Endothelial cell of umbilical vein (primary cell): Measurements from ENCODE around the gene RTP3. TPM values are rescaled to one million over a fixed set of nuclear protein-coding genes. Genes with fewer than 3 reads are reported as not detected.
A peak's percentile ranks its signal among the peaks of the same experiment; 100 is the strongest.

Experiments
- BruUV-seq: library from RNA; stranded (reverse); fragments of 400-500 nt; replicated peaks from 2 replicates; lab custom pipeline; 2021; lab: Mats Ljungman, UMichigan
- CTCF ChIA-PET: fragments of 300-600, 350-600 bp; sonication (Branson Sonifier 250); formaldehyde crosslinking; loops from one replicate; lab custom pipeline; 2021; ENCODE audit warnings: antibody characterized with exemption, inconsistent platforms; lab: Charles Lee
- POLR2A ChIA-PET: fragments of 300-600, 350-600 bp; sonication (Branson Sonifier 250); formaldehyde crosslinking; loops from one replicate; lab custom pipeline; 2021; ENCODE audit warnings: antibody characterized with exemption, inconsistent platforms; lab: Charles Lee
- DNase-seq: peaks from one replicate; pipeline ENCODE4 v3.0.0-alpha.2; 2011; ENCODE audit warnings: low read depth, low spot score
- FAIRE-seq: peaks from 2 replicates; lab custom pipeline; 2011; peaks lifted over from hg19 to GRCh38; lab: Jason Lieb, UNC
- H2AFZ ChIP-seq: 2 replicates; pipeline ENCODE4 v1.6.0; 2012; ENCODE audit warnings: low read depth, low read length, control low read depth, inconsistent platforms
- H3K27ac ChIP-seq: 2 replicates; pipeline ENCODE4 v1.5.1; 2011; ENCODE audit warnings: low read depth, mild to moderate bottlenecking, control low read depth, low read length, moderate library complexity; ENCODE audit not compliant: insufficient read depth
- H3K27me3 ChIP-seq, 2 experiments: 2 replicates each; pipeline versions ENCODE4 v1.6.0 to v1.6.1; 2011; ENCODE audit warnings: low read length in 2 of 2, mixed read lengths in 1 of 2; ENCODE audit not compliant: control insufficient read depth in 2 of 2, insufficient read depth in 2 of 2
- H3K36me3 ChIP-seq, 2 experiments: 2 replicates in 1 of 2; 3 replicates in 1 of 2; pipeline ENCODE4 v1.5.1; 2011; ENCODE audit warnings: low read length in 2 of 2, mild to moderate bottlenecking in 1 of 2, moderate library complexity in 1 of 2; ENCODE audit not compliant: control insufficient read depth in 2 of 2, insufficient read depth in 2 of 2; ENCODE audit errors: extremely low read depth in 1 of 2
- H3K4me1 ChIP-seq: 3 replicates; pipeline ENCODE4 v1.5.1; 2011; ENCODE audit warnings: mild to moderate bottlenecking, low read length; ENCODE audit not compliant: control insufficient read depth, insufficient read depth; ENCODE audit errors: extremely low read depth
- H3K4me2 ChIP-seq: 2 replicates; pipeline ENCODE4 v1.6.1; 2011; ENCODE audit warnings: low read length, control low read depth, mixed read lengths; ENCODE audit not compliant: insufficient read depth
- H3K4me3 ChIP-seq, 3 experiments: fragments of 200-600 bp in 1 of 3; sonication (generic), shearing (Covaris generic) in 1 of 3; replicated peaks in 1 of 3; 2 replicates each; pipeline ENCODE4 v1.5.1; 2011 to 2016; ENCODE audit warnings: control low read depth in 3 of 3, low read length in 3 of 3, mild to moderate bottlenecking in 2 of 3, inconsistent platforms in 1 of 3, low read depth in 1 of 3, moderate library complexity in 1 of 3; ENCODE audit not compliant: insufficient read depth in 1 of 3
- H3K79me2 ChIP-seq: 2 replicates; pipeline ENCODE4 v1.6.0; 2012; ENCODE audit warnings: low read length, inconsistent platforms; ENCODE audit not compliant: control insufficient read depth, insufficient read depth
- H3K9ac ChIP-seq: replicated peaks from 2 replicates; pipeline ENCODE3; 2011; ENCODE audit warnings: low read length, control low read depth; ENCODE audit not compliant: insufficient read depth; ENCODE audit errors: extremely low read depth
- H3K9me1 ChIP-seq: replicated peaks from 3 replicates; pipeline ENCODE4 v1.6.0; 2011; ENCODE audit warnings: mild to moderate bottlenecking, low read length; ENCODE audit not compliant: control insufficient read depth, insufficient read depth; ENCODE audit errors: extremely low read depth
- H3K9me3 ChIP-seq: replicated peaks from 2 replicates; pipeline ENCODE4 v1.5.1; 2012; ENCODE audit warnings: low read length, inconsistent platforms; ENCODE audit not compliant: control insufficient read depth, insufficient read depth
- H4K20me1 ChIP-seq: replicated peaks from 2 replicates; pipeline ENCODE3; 2011; ENCODE audit warnings: mild to moderate bottlenecking, low read length; ENCODE audit not compliant: control insufficient read depth, insufficient read depth; ENCODE audit errors: extremely low read depth
- CTCF ChIP-seq, 2 donors: IDR thresholded peaks; 1 replicate in 1 of 2; 2 replicates in 1 of 2; pipeline ENCODE4 v1.5.1; 2011; ENCODE audit warnings: low read length in 2 of 2, mild to moderate bottlenecking in 2 of 2, moderate library complexity in 2 of 2, control low read depth in 1 of 2, inconsistent platforms in 1 of 2, low read depth in 1 of 2; ENCODE audit not compliant: insufficient read depth in 1 of 2; ENCODE audit errors: extremely low read depth in 1 of 2
- EZH2 ChIP-seq: IDR thresholded peaks from 2 replicates; pipeline ENCODE4 v1.6.1; 2012; ENCODE audit warnings: borderline replicate concordance, low read depth, mild to moderate bottlenecking, moderate library complexity, low read length, inconsistent platforms; ENCODE audit not compliant: severe bottlenecking
- FOS ChIP-seq: IDR thresholded peaks from 2 replicates; pipeline ENCODE4 v1.6.1; 2011; ENCODE audit warnings: mild to moderate bottlenecking, low read length, moderate library complexity, borderline replicate concordance; ENCODE audit not compliant: insufficient read depth
- GATA2 ChIP-seq: IDR thresholded peaks from 2 replicates; pipeline ENCODE4 v1.7.0; 2011; ENCODE audit warnings: low read depth, mild to moderate bottlenecking, moderate library complexity, mixed read lengths, low read length; ENCODE audit not compliant: insufficient read length, insufficient read depth
- JUN ChIP-seq: IDR thresholded peaks from 2 replicates; pipeline ENCODE4 v1.6.1; 2011; ENCODE audit warnings: borderline replicate concordance, low read depth; ENCODE audit not compliant: insufficient read length, insufficient read depth
- MAX ChIP-seq: IDR thresholded peaks from 2 replicates; pipeline ENCODE4 v1.6.1; 2011; ENCODE audit not compliant: insufficient read depth, insufficient read length
- MYC ChIP-seq: IDR thresholded peaks from one replicate; pipeline ENCODE4 v1.6.1; 2011; ENCODE audit warnings: mild to moderate bottlenecking, low read depth, low read length
- POLR2A ChIP-seq: IDR thresholded peaks from 2 replicates; pipeline ENCODE4 v1.6.1; 2012; ENCODE audit warnings: low read depth, mild to moderate bottlenecking, control low read depth, low read length
- POLR2AphosphoS5 ChIP-seq: IDR thresholded peaks from 2 replicates; pipeline ENCODE4 v1.6.1; 2012; ENCODE audit warnings: low read depth, mild to moderate bottlenecking, control low read depth, low read length, moderate library complexity; ENCODE audit not compliant: insufficient read depth
- dilution Hi-C: fragments of 300-500 bp; cut with MboI; formaldehyde crosslinking; loops from one replicate; pipeline ENCODE4 v1.15.0; 2019; ENCODE audit warnings: low sequenced_read_pairs; ENCODE audit not compliant: extremely low pct_ligation_motif_present
- intact Hi-C: fragments of 100-400 bp; cut with micrococcal nuclease; formaldehyde crosslinking; loops from one replicate; pipeline ENCODE4 v1.10.0; 2022
- polyA plus RNA-seq, 4 experiments: library from polyadenylated mRNA; depleted of rRNA in 3 of 4; stranded (reverse) in 3 of 4; unstranded in 1 of 4; fragments of >200 nt; gene quantifications; 2 replicates each; pipeline versions ENCODE4 v1.2.1 to v1.2.3, GENCODE V29; 2011 to 2012; ENCODE audit warnings: missing spikeins in 1 of 4
- total RNA-seq: library from RNA; stranded (reverse); gene quantifications from 2 replicates; pipeline ENCODE4 v1.2.3, GENCODE V29; 2021

Gene RTP3
- total and polyA plus RNA-seq, 2 donors (not counting 3 experiments of a cell fraction or from before 2014, with no cell fraction given): 0.06 TPM; not detected in 1

GRCh38 chr3:46517784-46518181 is 20.0 kb downstream of the RTP3 start:
- Histone ChIP-seq H2AFZ (no peak overlapping the region), H3K27me3 (no peaks in the 10 kb centered on the region), H3K4me3 (no peak overlapping the region), H3K9me3 (no peaks in the 10 kb centered on the region), H3K36me3 (no peaks in the 10 kb centered on the region), H3K4me2 (no peak overlapping the region), H3K9ac (peak overlapping the region; percentile 15), H3K79me2 (no peaks in the 10 kb centered on the region), H3K4me1 (peaks cover 37% of the 10 kb centered on the region), H3K9me1 (no peaks in the 10 kb centered on the region), H3K27ac (peak overlapping the region; percentile 84), H4K20me1 (no peaks in the 10 kb centered on the region)
- TF ChIP-seq FOS (no peak), EZH2 (no peak), POLR2AphosphoS5 (no peak), CTCF (IDR thresholded peaks at IDR 0.05; ENCODE audit: extremely low read depth in 1 of 2, insufficient read depth in 1 of 2, low read depth in 1 of 2, low read length in 2 of 2) (no peak), MAX (no peak), JUN (no peak), POLR2A (no peak), MYC (no peak), GATA2 (no peak)
- DNase-seq (no peak), FAIRE-seq (no peak)
- BruUV-seq: no TSS peak
- dilution Hi-C loops: no loop called here
- POLR2A ChIA-PET: no interaction called here
- CTCF ChIA-PET: interaction anchor here (1.8 to 8.1 kb wide), 3 partner anchors 22 to 41 kb away, joined by 11 to 52 read pairs (median 13); no protein-coding TSS in a partner anchor
- intact Hi-C loops: loop anchor here (1.0 to 2.0 kb wide), 2 partner anchors 21 to 41 kb away; no protein-coding TSS in a partner anchor
